Non-pigmented ciliary epithelial cell (primary cell): Measurements from ENCODE around the gene VPS16.

ENCODE experiments used
- DNase-seq: peaks from one replicate; pipeline ENCODE4 v3.0.0-alpha.2; 2010; ENCODE audit warnings: low read depth

VPS16 gene

GRCh38 chr20:2902291-2902690 is 61.7 kb downstream of the VPS16 start:
- no peak for DNase-seq

- no peak for DNase-seq
These were observed 62.3 kb downstream of the VPS16 start for GRCh38 chr20:2902818-2903217.

- no peak for DNase-seq
These were observed 63.1 kb downstream of the VPS16 start for GRCh38 chr20:2903686-2904085.

- DNase-seq: no peak
These were observed 67.0 kb downstream of the VPS16 start for GRCh38 chr20:2907519-2907918.

- no peak for DNase-seq
These were observed 69.4 kb downstream of the VPS16 start for GRCh38 chr20:2909953-2910352.

GRCh38 chr20:2911200-2911599 is 70.7 kb downstream of the VPS16 start:
- no peak for DNase-seq

- DNase-seq: no peak
These were observed 73.6 kb downstream of the VPS16 start for GRCh38 chr20:2914160-2914559.
